Measurements from ENCODE around the gene TOMM34.

TOMM34 gene

GRCh38 chr20:44930517-44931168, 29.6 kb downstream of the TOMM34 start:
- DNase-seq (ENCODE audit: low spot score), result no peak

- no peak for DNase-seq (ENCODE audit: low spot score)
Observed at GRCh38 chr20:44928595-44928994, 31.6 kb downstream of the TOMM34 start.

DNA sequence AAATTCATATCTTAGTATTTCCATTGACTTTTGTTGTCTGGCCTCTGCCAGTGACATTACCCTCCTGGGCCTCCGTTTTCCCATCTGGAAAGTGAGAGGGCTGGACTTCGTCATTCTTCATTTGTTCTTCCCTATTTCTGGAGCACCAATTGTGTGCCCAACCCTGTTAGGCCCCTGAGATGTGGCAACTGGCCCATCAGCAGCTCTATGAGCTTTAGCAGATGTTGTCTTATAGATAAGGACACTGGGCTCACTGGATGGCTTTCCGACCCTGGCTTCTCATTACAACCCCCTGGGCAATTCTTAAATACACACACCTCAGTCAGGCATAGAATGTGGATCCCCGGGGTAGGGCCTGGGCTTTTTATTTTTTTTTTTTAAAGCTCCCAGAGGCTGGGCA, 35.7 kb downstream of the TOMM34 start:
- DNase-seq (ENCODE audit: low spot score), result no peak

GRCh38 chr20:44921447-44921846, 38.8 kb downstream of the TOMM34 start:
- no peak for DNase-seq (ENCODE audit: low spot score)

GRCh38 chr20:44918761-44919160, 41.4 kb downstream of the TOMM34 start:
- DNase-seq (ENCODE audit: low spot score), result no peak

- DNase-seq (ENCODE audit: low spot score), result no peak
Observed at GRCh38 chr20:44918342-44918741, 41.9 kb downstream of the TOMM34 start.

DNA sequence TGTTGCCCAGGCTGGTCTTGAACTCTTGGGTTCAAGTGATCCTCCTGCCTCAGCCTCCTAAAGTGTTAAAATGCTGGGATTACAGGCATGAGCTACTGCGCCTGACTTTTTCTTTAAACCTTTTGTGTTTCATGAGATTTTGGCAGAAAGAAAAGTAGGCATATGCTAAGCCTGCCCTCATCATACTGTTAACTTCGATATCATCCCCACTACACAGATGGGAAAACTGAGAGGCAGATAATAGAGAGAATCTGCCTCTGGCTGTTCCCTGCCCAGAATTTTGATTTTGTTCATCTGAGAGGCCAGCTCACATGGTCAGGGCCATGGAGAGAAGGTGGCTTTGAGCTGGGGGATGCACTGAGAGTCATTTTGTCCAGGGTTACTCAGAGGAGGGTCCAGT, 42.8 kb downstream of the TOMM34 start:
- no peak for DNase-seq (ENCODE audit: low spot score)

DNA sequence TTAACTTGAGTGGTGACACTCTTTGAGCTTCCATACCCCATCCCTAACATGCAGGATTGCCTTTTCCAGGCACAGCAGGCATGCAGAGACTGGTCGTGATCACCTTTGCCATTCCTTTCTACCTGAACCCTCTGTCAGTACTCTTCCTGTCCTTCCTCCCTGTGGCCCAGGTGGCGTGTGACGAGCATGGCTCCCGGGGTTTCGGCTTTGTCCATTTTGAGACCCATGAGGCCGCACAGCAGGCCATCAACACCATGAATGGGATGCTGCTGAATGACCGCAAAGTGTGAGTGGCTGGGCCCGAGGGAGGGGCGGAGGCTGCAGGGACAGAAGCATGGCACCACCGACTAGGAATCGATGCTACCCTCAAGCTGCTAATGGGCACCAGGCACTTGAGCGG, 43.6 kb downstream of the TOMM34 start:
- no peak for DNase-seq (ENCODE audit: low spot score)

GRCh38 chr20:44914924-44915323, 45.3 kb downstream of the TOMM34 start:
- DNase-seq (ENCODE audit: low spot score), result no peak

- no peak for DNase-seq (ENCODE audit: low spot score)
Observed at GRCh38 chr20:44912189-44912588, 48.0 kb downstream of the TOMM34 start.

GRCh38 chr20:44911264-44911921, 48.8 kb downstream of the TOMM34 start:
- peak; percentile 59 for DNase-seq (ENCODE audit: low spot score)

DNA sequence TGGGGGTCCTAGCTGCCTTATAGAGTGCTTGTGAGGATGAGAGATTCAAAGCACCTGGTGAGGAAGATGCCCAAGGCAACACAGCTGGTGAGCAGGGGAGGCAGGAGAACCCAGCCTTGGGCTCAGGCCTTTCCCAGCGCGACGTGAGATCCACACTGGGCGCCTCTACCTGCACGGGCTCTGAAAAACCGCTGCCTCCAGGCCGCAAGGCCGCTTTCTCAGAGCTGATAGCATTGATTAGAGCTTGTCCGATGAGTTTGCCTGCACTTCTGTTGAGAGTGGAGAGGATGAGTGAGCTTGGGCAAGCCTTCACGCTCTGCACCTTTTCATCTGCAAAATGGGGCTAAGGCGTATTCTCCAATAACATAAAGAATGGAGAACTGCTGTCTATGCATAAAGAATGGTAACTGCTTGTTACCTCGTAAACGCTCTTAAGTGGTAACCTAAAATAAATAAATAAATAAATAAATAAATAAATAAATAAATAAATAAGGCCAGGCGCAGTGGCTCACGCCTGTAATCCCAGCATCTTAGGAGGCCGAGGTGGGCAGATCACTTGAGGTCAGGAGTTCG, 49.4 kb downstream of the TOMM34 start:
- DNase-seq (ENCODE audit: low spot score), result no peak

DNA sequence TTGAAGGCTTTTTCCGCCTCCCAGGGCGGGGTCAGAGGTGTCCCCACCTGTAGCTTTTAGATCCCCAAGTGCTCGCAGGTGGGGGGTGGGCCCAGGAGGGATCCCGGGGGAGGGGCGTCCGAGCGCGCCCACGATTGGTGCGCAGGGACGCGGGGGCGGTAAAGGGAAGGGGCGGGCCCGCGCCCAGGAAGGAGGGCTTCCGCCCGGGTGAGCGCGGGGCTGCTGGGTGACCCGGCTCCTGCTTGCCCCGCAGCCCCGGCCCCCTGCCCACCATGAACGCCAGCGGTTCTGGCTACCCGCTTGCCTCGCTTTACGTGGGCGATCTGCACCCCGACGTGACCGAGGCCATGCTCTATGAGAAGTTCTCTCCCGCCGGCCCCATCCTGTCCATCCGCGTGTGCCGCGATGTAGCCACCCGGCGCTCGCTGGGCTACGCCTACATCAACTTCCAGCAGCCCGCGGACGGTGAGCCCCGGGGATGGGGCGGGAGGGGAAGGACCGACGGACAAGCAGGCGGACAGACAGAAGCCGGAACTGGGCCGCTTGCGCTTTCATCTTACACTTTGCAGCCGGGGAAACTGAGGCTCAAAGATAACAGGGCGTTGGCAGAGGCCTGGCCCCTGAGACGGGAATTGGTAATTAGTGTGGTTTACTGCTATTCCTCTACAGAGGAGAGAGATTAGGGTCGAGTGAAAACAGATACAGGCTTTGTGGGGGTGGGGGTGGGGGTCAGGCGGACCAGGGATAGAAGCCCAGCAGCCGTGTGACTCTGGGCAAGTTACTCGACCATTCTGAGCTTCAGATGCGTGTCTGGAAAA, 50.1 kb downstream of the TOMM34 start, which contains the start of gene PABPC1L:
Gene PABPC1L, plus strand, starts transcription at position 189 of the 818 bp plus-strand sequence. Its CDS starts 84 bp downstream, at position 273.
- peak; percentile 91 for DNase-seq (ENCODE audit: low spot score)

DNA sequence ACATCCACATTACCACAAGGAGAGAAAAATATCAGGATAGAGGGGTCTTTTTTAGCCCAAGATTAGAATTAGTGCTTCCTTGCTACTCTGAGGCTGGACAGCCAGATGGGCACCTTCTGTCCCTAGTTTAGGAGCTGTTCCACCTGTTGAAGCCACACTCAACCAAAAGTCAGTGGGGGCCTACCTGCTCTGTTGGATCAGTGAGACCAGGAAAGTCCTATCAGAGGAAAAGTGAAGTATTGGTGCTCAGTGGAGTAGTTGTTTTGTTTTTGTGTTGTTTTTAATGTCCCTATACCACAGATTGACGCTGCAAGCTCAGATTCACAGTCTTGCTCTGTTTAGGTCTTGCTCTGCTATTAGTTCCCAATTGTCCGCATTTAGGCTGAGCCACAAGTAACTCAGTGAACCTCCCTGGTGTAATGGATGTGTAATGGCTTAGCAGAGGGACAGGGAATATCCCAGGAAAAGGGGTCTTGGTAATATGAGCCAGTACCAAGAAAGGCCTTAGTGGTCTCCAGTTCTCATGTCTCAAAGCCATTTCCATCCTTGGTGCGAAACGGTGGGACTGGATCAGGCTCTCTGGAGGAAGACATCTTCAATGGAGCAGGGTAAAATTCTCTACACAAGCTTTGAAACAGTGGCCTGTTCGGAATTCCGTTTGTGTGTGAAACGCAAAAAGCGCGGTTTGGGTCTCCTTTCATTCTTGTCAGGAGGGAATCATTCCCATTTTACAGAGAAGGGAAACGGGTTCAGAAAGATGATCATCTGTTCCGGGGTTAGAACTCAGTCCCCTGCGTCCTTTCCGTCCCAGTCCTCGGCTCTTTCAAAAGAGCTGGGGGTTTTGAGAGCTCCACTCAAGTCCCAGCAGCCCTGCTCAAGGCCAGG, 51.0 kb downstream of the TOMM34 start:
- no peak for DNase-seq (ENCODE audit: low spot score)

DNA sequence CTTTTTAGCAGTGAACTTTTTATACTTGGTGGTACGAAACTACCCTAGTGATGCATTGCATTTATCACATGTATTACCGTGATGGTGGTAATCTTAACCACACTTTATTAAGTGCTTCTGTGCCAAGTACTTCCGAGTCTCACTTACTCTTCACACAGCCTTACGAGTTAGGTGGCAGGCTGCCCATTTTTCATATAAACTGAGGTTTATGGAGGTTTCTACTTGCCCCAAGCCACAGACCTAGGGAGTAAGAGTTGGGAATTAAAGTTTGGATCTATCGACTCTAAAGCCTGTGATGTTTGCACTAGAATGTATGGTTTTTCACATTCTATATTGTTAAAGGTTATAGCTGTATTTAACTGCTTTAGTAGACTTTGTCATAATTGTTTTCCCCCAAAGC, 55.8 kb downstream of the TOMM34 start:
- no peak for DNase-seq (ENCODE audit: low spot score)

DNA sequence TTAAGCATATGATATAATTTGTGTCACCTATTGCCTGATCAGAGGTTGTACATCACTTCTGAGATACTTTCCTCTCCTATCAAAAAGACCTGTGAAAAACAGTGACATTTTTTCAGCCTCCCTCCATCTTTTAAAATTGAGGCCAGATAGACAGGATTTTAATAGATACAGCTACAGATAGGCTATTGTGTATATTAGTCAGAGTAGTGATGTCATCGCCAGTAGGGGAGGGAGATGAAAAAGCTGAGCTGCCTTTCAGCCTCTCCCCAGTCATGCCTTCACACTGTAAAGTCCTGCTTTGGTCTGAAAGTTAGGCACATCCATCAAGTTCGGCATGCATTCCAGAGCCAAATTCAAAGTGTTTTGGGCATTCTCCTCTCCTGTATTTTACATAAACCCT, 58.2 kb downstream of the TOMM34 start:
- DNase-seq (ENCODE audit: low spot score), result peak; percentile 29

DNA sequence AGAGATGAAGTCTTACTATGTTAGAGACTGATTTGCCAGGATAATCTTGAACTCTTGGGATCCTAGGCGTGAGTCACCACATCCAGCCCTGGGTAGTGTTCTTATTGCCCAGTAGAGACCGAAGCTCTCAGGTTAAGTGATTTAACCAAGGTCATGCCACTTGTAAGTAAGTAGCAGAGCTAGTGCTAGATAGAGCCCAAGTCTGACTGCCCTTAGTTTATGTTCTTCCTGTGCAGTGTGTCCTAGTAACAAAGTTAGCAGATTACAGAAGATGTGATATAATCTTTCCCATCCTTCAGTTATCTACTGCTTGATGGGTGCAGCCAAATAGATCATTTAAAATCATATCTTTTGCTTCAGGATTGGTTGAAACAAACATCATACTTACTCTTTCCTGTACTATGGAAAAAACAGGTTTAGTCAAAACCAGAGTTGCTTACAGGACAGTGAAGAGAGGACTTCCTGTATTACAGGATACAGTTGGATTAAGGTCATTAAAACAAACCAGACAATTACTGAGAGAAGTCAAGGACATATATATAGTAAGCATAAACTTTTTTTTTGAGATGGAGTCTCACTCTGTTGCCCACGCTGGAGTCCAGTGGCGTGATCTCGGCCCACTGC, 59.9 kb downstream of the TOMM34 start:
- DNase-seq (ENCODE audit: low spot score), result no peak

DNA sequence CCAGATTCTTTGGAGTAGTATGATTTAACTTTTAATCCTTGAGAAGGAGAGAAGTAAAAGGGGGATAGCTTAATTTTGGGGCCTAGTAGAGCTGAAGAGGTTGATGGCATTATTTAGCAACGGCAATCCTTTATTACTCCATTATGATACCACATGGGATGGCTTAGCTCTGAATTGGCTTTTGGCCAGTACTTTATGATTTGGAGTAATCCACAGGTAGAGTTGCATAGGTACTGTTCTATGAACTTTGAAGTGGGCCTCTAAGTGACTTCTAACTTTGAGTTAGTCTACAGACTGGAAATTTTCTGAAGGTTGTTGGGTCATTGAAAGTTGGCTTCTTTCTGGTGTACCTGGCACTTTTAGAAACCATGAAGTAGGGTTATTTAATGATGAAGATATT, 63.1 kb downstream of the TOMM34 start:
- no peak for DNase-seq (ENCODE audit: low spot score)

DNA sequence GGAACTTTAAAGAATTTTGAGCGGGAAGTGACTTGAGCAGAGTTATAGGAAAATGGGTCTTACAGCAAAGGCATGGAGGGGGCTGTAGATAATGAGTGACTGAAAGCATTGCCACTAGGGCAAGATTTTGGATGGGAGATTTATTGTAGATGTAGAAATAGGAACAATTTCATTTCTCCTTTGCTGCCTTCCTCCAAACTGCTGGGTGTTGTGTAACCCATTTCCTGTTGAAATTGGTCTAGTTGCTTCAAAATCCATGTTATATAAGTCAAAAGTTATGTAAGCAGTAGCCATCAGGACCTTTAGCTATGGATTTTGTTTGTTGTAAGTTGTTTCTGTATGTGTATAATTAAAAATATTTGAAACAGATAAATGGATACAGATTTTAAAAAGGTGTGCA, 63.6 kb downstream of the TOMM34 start:
- DNase-seq (ENCODE audit: low spot score), result peak; percentile 22

- no peak for DNase-seq (ENCODE audit: low spot score)
Observed at GRCh38 chr20:44894959-44895358, 65.2 kb downstream of the TOMM34 start.
